Measurements from ENCODE around the gene ITPR1.

The ITPR1 gene

GRCh38 chr3:4656626-4657328 is 163.6 kb downstream of the ITPR1 start:
- ChIA-PET CTCF (interaction anchor here (0.6 to 1.2 kb wide), 3 partner anchors 27 to 153 kb away, joined by 3 read pairs; no protein-coding TSS in a partner anchor), POLR2A (no interaction called here)
- no peak for DNase-seq (ENCODE audit: extremely low spot score)
- TF ChIP-seq FOXA1 (IDR thresholded peaks at IDR 0.05), result no peak
- TF ChIP-seq BHLHE40 (IDR thresholded peaks at IDR 0.05; ENCODE audit: borderline replicate concordance), result no peak
- TF ChIP-seq CTBP1 (IDR thresholded peaks at IDR 0.05; ENCODE audit: borderline replicate concordance), result no peak
- TF ChIP-seq FOXK2 (IDR thresholded peaks at IDR 0.05), result no peak
- no peak for TF ChIP-seq FOXM1 (IDR thresholded peaks at IDR 0.05; ENCODE audit: borderline replicate concordance)
- no peak for TF ChIP-seq SUZ12 (IDR thresholded peaks at IDR 0.05)
- TF ChIP-seq ELF4 (IDR thresholded peaks at IDR 0.05), result no peak
- TF ChIP-seq SP1 (IDR thresholded peaks at IDR 0.05), result no peak
- no peak for TF ChIP-seq ARNT (IDR thresholded peaks at IDR 0.05)
- no peak for TF ChIP-seq TARDBP (IDR thresholded peaks at IDR 0.05)
- no peak for TF ChIP-seq NFRKB (IDR thresholded peaks at IDR 0.05)
- no peak for TF ChIP-seq LEF1 (IDR thresholded peaks at IDR 0.05; ENCODE audit: borderline replicate concordance)
- TF ChIP-seq HDGF (IDR thresholded peaks at IDR 0.05; ENCODE audit: borderline replicate concordance), result no peak
- no peak for TF ChIP-seq L3MBTL2 (conservative IDR thresholded peaks at IDR 0.05)

GRCh38 chr3:4660936-4661335 is 167.8 kb downstream of the ITPR1 start:
- CTCF ChIA-PET, result no interaction called here
- no peak for DNase-seq (ENCODE audit: extremely low spot score)
- TF ChIP-seq FOXK2 (IDR thresholded peaks at IDR 0.05), result no peak
- no peak for TF ChIP-seq SUZ12 (IDR thresholded peaks at IDR 0.05)
- TF ChIP-seq FOXM1 (IDR thresholded peaks at IDR 0.05; ENCODE audit: borderline replicate concordance), result no peak
- TF ChIP-seq L3MBTL2 (conservative IDR thresholded peaks at IDR 0.05), result no peak
- TF ChIP-seq CTBP1 (IDR thresholded peaks at IDR 0.05; ENCODE audit: borderline replicate concordance), result no peak
- no peak for TF ChIP-seq HDGF (IDR thresholded peaks at IDR 0.05; ENCODE audit: borderline replicate concordance)
- no peak for TF ChIP-seq SP1 (IDR thresholded peaks at IDR 0.05)
- no peak for TF ChIP-seq LEF1 (IDR thresholded peaks at IDR 0.05; ENCODE audit: borderline replicate concordance)
- POLR2A ChIA-PET, result no interaction called here

GRCh38 chr3:4664412-4664811 is 171.3 kb downstream of the ITPR1 start:
- ChIA-PET POLR2A (no interaction called here), CTCF (no interaction called here)
- TF ChIP-seq SUZ12 (IDR thresholded peaks at IDR 0.05), result no peak
- no peak for TF ChIP-seq CTBP1 (IDR thresholded peaks at IDR 0.05; ENCODE audit: borderline replicate concordance)
- TF ChIP-seq FOXA1 (IDR thresholded peaks at IDR 0.05), result no peak
- TF ChIP-seq HDGF (IDR thresholded peaks at IDR 0.05; ENCODE audit: borderline replicate concordance), result no peak
- no peak for TF ChIP-seq TARDBP (IDR thresholded peaks at IDR 0.05)
- no peak for TF ChIP-seq LEF1 (IDR thresholded peaks at IDR 0.05; ENCODE audit: borderline replicate concordance)
- TF ChIP-seq FOXK2 (IDR thresholded peaks at IDR 0.05), result no peak
- no peak for TF ChIP-seq NFRKB (IDR thresholded peaks at IDR 0.05)
- TF ChIP-seq BHLHE40 (IDR thresholded peaks at IDR 0.05; ENCODE audit: borderline replicate concordance), result no peak
- TF ChIP-seq L3MBTL2 (conservative IDR thresholded peaks at IDR 0.05), result no peak
- no peak for TF ChIP-seq ARNT (IDR thresholded peaks at IDR 0.05)
- no peak for TF ChIP-seq SP1 (IDR thresholded peaks at IDR 0.05)
- TF ChIP-seq FOXM1 (IDR thresholded peaks at IDR 0.05; ENCODE audit: borderline replicate concordance), result no peak
- TF ChIP-seq PKNOX1 (IDR thresholded peaks at IDR 0.05), result no peak
- no peak for TF ChIP-seq ZNF384 (IDR thresholded peaks at IDR 0.05)
- TF ChIP-seq ELF4 (IDR thresholded peaks at IDR 0.05), result no peak
- DNase-seq (ENCODE audit: extremely low spot score), result no peak

GRCh38 chr3:4665197-4665596 is 172.0 kb downstream of the ITPR1 start:
- TF ChIP-seq CTBP1 (IDR thresholded peaks at IDR 0.05; ENCODE audit: borderline replicate concordance) (no peak), ARNT (IDR thresholded peaks at IDR 0.05) (no peak), TARDBP (IDR thresholded peaks at IDR 0.05) (no peak), FOXM1 (IDR thresholded peaks at IDR 0.05; ENCODE audit: borderline replicate concordance) (no peak), L3MBTL2 (conservative IDR thresholded peaks at IDR 0.05) (no peak), SUZ12 (IDR thresholded peaks at IDR 0.05) (no peak), BHLHE40 (IDR thresholded peaks at IDR 0.05; ENCODE audit: borderline replicate concordance) (no peak), HDGF (IDR thresholded peaks at IDR 0.05; ENCODE audit: borderline replicate concordance) (no peak), NFRKB (IDR thresholded peaks at IDR 0.05) (no peak), ZNF384 (IDR thresholded peaks at IDR 0.05) (no peak), SP1 (IDR thresholded peaks at IDR 0.05) (no peak), ELF4 (IDR thresholded peaks at IDR 0.05) (no peak)
- no peak for DNase-seq (ENCODE audit: extremely low spot score)
- POLR2A ChIA-PET, result no interaction called here
- CTCF ChIA-PET, result no interaction called here

- ChIA-PET CTCF (no interaction called here), POLR2A (no interaction called here)
- no peak for DNase-seq (ENCODE audit: extremely low spot score)
- TF ChIP-seq ELF4 (IDR thresholded peaks at IDR 0.05) (no peak), NFRKB (IDR thresholded peaks at IDR 0.05) (no peak), SP1 (IDR thresholded peaks at IDR 0.05) (no peak), LEF1 (IDR thresholded peaks at IDR 0.05; ENCODE audit: borderline replicate concordance) (no peak), FOXK2 (IDR thresholded peaks at IDR 0.05) (no peak), PKNOX1 (IDR thresholded peaks at IDR 0.05) (no peak), BHLHE40 (IDR thresholded peaks at IDR 0.05; ENCODE audit: borderline replicate concordance) (no peak), SUZ12 (IDR thresholded peaks at IDR 0.05) (no peak), L3MBTL2 (conservative IDR thresholded peaks at IDR 0.05) (no peak), ZNF384 (IDR thresholded peaks at IDR 0.05) (no peak), ARNT (IDR thresholded peaks at IDR 0.05) (no peak)
Observed at GRCh38 chr3:4666071-4666470, 172.9 kb downstream of the ITPR1 start.

- TF ChIP-seq PKNOX1 (IDR thresholded peaks at IDR 0.05) (peak; percentile 52), TARDBP (IDR thresholded peaks at IDR 0.05) (no peak)
- peak; percentile 52 for DNase-seq (ENCODE audit: extremely low spot score)
- ChIA-PET CTCF (interaction anchor here (0.7 to 1.3 kb wide), 2 partner anchors 12 to 41 kb away, joined by 3 to 5 read pairs; no protein-coding TSS in a partner anchor), POLR2A (no interaction called here)
Observed at GRCh38 chr3:4670352-4670751, 177.2 kb downstream of the ITPR1 start.

Measured in HEK293T (cell line).